NCI-H510A (cell line): Measurements from ENCODE around the gene LRRC4.

Experiments used
- DNase-seq: peaks from one replicate; lab custom pipeline; 2025; lab: John Stamatoyannopoulos, UW

Gene LRRC4

DNA sequence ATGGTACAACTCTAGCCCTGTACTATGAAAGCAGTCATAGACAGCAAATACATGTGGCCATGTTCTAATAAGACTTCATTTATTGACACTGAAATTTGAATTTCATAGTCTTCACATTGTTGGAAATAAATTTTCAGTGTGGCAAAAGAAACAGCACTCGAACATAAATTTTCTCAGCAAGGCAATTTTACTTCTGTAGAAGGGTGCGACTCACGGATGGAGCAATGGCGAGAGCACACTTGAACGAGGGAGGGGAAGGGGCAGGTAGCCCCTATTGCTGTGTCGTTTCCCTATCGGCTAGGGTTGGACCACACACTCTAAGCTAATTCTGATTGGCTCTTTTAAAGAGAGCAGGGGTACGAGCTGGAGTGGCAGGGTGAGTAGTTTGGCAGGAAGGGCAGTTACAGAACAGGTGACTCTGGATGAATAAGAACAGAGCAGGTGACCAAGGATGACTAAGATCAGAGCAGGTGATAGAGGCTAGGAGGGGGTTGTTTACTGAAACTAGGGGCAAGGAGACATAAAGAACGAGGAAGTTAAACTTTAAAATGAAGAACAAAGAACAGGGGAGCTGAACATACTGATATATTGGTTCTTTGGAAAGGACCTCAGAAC lies 52.0 kb downstream of the LRRC4 start:
- no peak for DNase-seq

DNA sequence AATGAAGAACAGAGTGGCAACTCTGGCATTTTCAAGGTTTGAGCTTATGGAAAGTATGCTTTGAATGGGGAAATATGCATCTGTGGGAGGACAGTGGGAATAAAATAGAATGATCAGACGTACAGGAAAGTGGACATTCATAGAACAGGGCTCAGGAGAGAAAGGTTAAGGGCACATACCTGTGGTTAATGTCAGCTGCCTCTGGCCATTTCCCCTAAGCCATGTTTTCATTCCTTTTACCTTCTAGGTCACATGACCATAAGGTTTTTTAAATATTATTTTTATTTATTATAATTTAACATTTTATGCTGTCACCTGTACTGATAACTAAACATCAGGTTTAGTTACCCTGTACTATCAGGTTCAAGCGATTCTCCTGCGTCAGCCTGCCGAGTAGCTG lies 52.8 kb downstream of the LRRC4 start:
- DNase-seq = no peak
